ENCODE results near the gene SLC6A3.
"Not testable (repeated sequence)": the region's sequence is repeated elsewhere in the genome, so short reads cannot be mapped to it uniquely, and the experiment has no call there.

Gene SLC6A3

GRCh38 chr5:1375871-1376810 is 69.1 kb downstream of the SLC6A3 start:
- no peak for DNase-seq (ENCODE audit: low read depth in 1 of 2, low spot score in 1 of 2)
- in situ Hi-C loops (cut with HindIII; ENCODE audit: low pct_unique_long_range_greater_than_20kb, low sequenced_read_pairs): no loop called here

GRCh38 chr5:1374679-1375055 is 70.6 kb downstream of the SLC6A3 start:
- in situ Hi-C loops (cut with HindIII; ENCODE audit: low pct_unique_long_range_greater_than_20kb, low sequenced_read_pairs): no loop called here
- TF ChIP-seq JUND (IDR thresholded peaks at IDR 0.05; ENCODE audit: low read depth): no peak
- DNase-seq (ENCODE audit: low read depth in 1 of 2, low spot score in 1 of 2): no peak

More at GRCh38 chr5:1375871-1376810, 69.1 kb downstream of the SLC6A3 start:
- TF ChIP-seq JUND (IDR thresholded peaks at IDR 0.05; ENCODE audit: low read depth): no peak

- no peak for DNase-seq (ENCODE audit: low read depth in 1 of 2, low spot score in 1 of 2)
- in situ Hi-C loops (cut with HindIII; ENCODE audit: low pct_unique_long_range_greater_than_20kb, low sequenced_read_pairs): no loop called here
- no peak for TF ChIP-seq JUND (IDR thresholded peaks at IDR 0.05; ENCODE audit: low read depth)
These were observed 71.1 kb downstream of the SLC6A3 start for GRCh38 chr5:1374030-1374678.

GRCh38 chr5:1371972-1372342 is 73.3 kb downstream of the SLC6A3 start:
- DNase-seq (ENCODE audit: low read depth in 1 of 2, low spot score in 1 of 2); in situ Hi-C loops (cut with HindIII; ENCODE audit: low pct_unique_long_range_greater_than_20kb, low sequenced_read_pairs): not testable (repeated sequence)

- TF ChIP-seq JUND (IDR thresholded peaks at IDR 0.05; ENCODE audit: low read depth): no peak
- no peak for DNase-seq (ENCODE audit: low read depth in 1 of 2, low spot score in 1 of 2)
- in situ Hi-C loops (cut with HindIII; ENCODE audit: low pct_unique_long_range_greater_than_20kb, low sequenced_read_pairs): no loop called here
These were observed 73.8 kb downstream of the SLC6A3 start for GRCh38 chr5:1371218-1371971.

GRCh38 chr5:1370006-1370405 is 75.2 kb downstream of the SLC6A3 start:
- no peak for DNase-seq (ENCODE audit: low read depth in 1 of 2, low spot score in 1 of 2)
- in situ Hi-C loops (cut with HindIII; ENCODE audit: low pct_unique_long_range_greater_than_20kb, low sequenced_read_pairs): no loop called here
- TF ChIP-seq JUND (IDR thresholded peaks at IDR 0.05; ENCODE audit: low read depth): no peak

GRCh38 chr5:1368756-1369155 is 76.5 kb downstream of the SLC6A3 start:
- DNase-seq (ENCODE audit: low read depth in 1 of 2, low spot score in 1 of 2): no peak
- in situ Hi-C loops (cut with HindIII; ENCODE audit: low pct_unique_long_range_greater_than_20kb, low sequenced_read_pairs): no loop called here
- no peak for TF ChIP-seq JUND (IDR thresholded peaks at IDR 0.05; ENCODE audit: low read depth)

GRCh38 chr5:1368236-1368635 is 77.0 kb downstream of the SLC6A3 start:
- no peak for TF ChIP-seq JUND (IDR thresholded peaks at IDR 0.05; ENCODE audit: low read depth)
- no peak for DNase-seq (ENCODE audit: low read depth in 1 of 2, low spot score in 1 of 2)
- in situ Hi-C loops (cut with HindIII; ENCODE audit: low pct_unique_long_range_greater_than_20kb, low sequenced_read_pairs): no loop called here

GRCh38 chr5:1367149-1367548 is 78.1 kb downstream of the SLC6A3 start:
- no peak for TF ChIP-seq JUND (IDR thresholded peaks at IDR 0.05; ENCODE audit: low read depth)
- in situ Hi-C loops (cut with HindIII; ENCODE audit: low pct_unique_long_range_greater_than_20kb, low sequenced_read_pairs): no loop called here

GRCh38 chr5:1366514-1366913 is 78.7 kb downstream of the SLC6A3 start:
- no peak for DNase-seq (ENCODE audit: low read depth in 1 of 2, low spot score in 1 of 2)
- in situ Hi-C loops (cut with HindIII; ENCODE audit: low pct_unique_long_range_greater_than_20kb, low sequenced_read_pairs): no loop called here
- no peak for TF ChIP-seq JUND (IDR thresholded peaks at IDR 0.05; ENCODE audit: low read depth)

More at GRCh38 chr5:1367149-1367548, 78.1 kb downstream of the SLC6A3 start:
- no peak for DNase-seq (ENCODE audit: low read depth in 1 of 2, low spot score in 1 of 2)

GRCh38 chr5:1364211-1364610 is 81.0 kb downstream of the SLC6A3 start:
- TF ChIP-seq JUND (IDR thresholded peaks at IDR 0.05; ENCODE audit: low read depth): no peak
- no peak for DNase-seq (ENCODE audit: low read depth in 1 of 2, low spot score in 1 of 2)
- in situ Hi-C loops (cut with HindIII; ENCODE audit: low pct_unique_long_range_greater_than_20kb, low sequenced_read_pairs): no loop called here

- in situ Hi-C loops (cut with HindIII; ENCODE audit: low pct_unique_long_range_greater_than_20kb, low sequenced_read_pairs): no loop called here
- TF ChIP-seq JUND (IDR thresholded peaks at IDR 0.05; ENCODE audit: low read depth): no peak
- DNase-seq (ENCODE audit: low read depth in 1 of 2, low spot score in 1 of 2): no peak
These were observed 81.7 kb downstream of the SLC6A3 start for GRCh38 chr5:1363581-1363980.

GRCh38 chr5:1363160-1363559 is 82.1 kb downstream of the SLC6A3 start:
- in situ Hi-C loops (cut with HindIII; ENCODE audit: low pct_unique_long_range_greater_than_20kb, low sequenced_read_pairs): no loop called here
- DNase-seq (ENCODE audit: low read depth in 1 of 2, low spot score in 1 of 2): no peak
- TF ChIP-seq JUND (IDR thresholded peaks at IDR 0.05; ENCODE audit: low read depth): no peak

All from T47D (cell line).